Measurements from ENCODE around the gene TFB1M. TPM values are rescaled to one million over a fixed set of nuclear protein-coding genes. Genes with fewer than 3 reads are reported as not detected.
A peak's percentile ranks its signal among the peaks of the same experiment; 100 is the strongest.

TFB1M gene
- polyA plus RNA-seq, 1 experiment: 20.4 TPM

- ChIA-PET POLR2A (no interaction called here), CTCF (interaction anchor here (5.7 kb wide), 1 partner anchor 169 kb away, joined by 46 read pairs; no protein-coding TSS in a partner anchor)
- no peak for TF ChIP-seq CTCF (IDR thresholded peaks at IDR 0.05; ENCODE audit: low read depth, low read length)
- no peaks in the 10 kb centered on the region for H3K9me3 ChIP-seq (ENCODE audit: control insufficient read depth, insufficient read depth, low read length)
- H3K27ac ChIP-seq (ENCODE audit: low read depth, low read length): no peak overlapping the region
- no peak for DNase-seq (ENCODE audit: low read depth, low spot score)
- no peaks in the 10 kb centered on the region for H3K27me3 ChIP-seq (ENCODE audit: control insufficient read depth, insufficient read depth, low read length)
- H3K4me3 ChIP-seq (ENCODE audit: low read depth, low read length): no peak overlapping the region
Measured at GRCh38 chr6:155325700-155326516, 11.6 kb upstream of the TFB1M start.

GRCh38 chr6:155324993-155325392, 10.7 kb upstream of the TFB1M start:
- Histone ChIP-seq H3K4me3 (ENCODE audit: low read depth, low read length) (no peak overlapping the region), H3K9me3 (ENCODE audit: control insufficient read depth, insufficient read depth, low read length) (no peaks in the 10 kb centered on the region), H3K27me3 (ENCODE audit: control insufficient read depth, insufficient read depth, low read length) (no peaks in the 10 kb centered on the region), H3K27ac (ENCODE audit: low read depth, low read length) (no peak overlapping the region)
- no peak for TF ChIP-seq CTCF (IDR thresholded peaks at IDR 0.05; ENCODE audit: low read depth, low read length)
- DNase-seq (ENCODE audit: low read depth, low spot score): no peak
- ChIA-PET CTCF (interaction anchor here (5.7 kb wide), 1 partner anchor 170 kb away, joined by 46 read pairs; no protein-coding TSS in a partner anchor), POLR2A (no interaction called here)

- Histone ChIP-seq H3K27me3 (ENCODE audit: control insufficient read depth, insufficient read depth, low read length) (no peaks in the 10 kb centered on the region), H3K27ac (ENCODE audit: low read depth, low read length) (no peak overlapping the region), H3K4me3 (ENCODE audit: low read depth, low read length) (no peak overlapping the region), H3K9me3 (ENCODE audit: control insufficient read depth, insufficient read depth, low read length) (no peaks in the 10 kb centered on the region)
- TF ChIP-seq CTCF (IDR thresholded peaks at IDR 0.05; ENCODE audit: low read depth, low read length): no peak
- ChIA-PET POLR2A (no interaction called here), CTCF (no interaction called here)
- no peak for DNase-seq (ENCODE audit: low read depth, low spot score)
Measured at GRCh38 chr6:155324172-155324571, 9.9 kb upstream of the TFB1M start.

GRCh38 chr6:155319902-155320301, 5.6 kb upstream of the TFB1M start:
- Histone ChIP-seq H3K27ac (ENCODE audit: low read depth, low read length) (no peak overlapping the region), H3K9me3 (ENCODE audit: control insufficient read depth, insufficient read depth, low read length) (no peaks in the 10 kb centered on the region), H3K27me3 (ENCODE audit: control insufficient read depth, insufficient read depth, low read length) (no peaks in the 10 kb centered on the region), H3K4me3 (ENCODE audit: low read depth, low read length) (no peak overlapping the region)
- ChIA-PET POLR2A (no interaction called here), CTCF (no interaction called here)
- no peak for DNase-seq (ENCODE audit: low read depth, low spot score)
- no peak for TF ChIP-seq CTCF (IDR thresholded peaks at IDR 0.05; ENCODE audit: low read depth, low read length)

- CTCF ChIA-PET: interaction anchor here (0.9 to 3.0 kb wide), 9 partner anchors 10 to 397 kb away, joined by 3 to 26 read pairs (median 4); no protein-coding TSS in a partner anchor
- Histone ChIP-seq H3K4me3 (ENCODE audit: low read depth, low read length) (no peak overlapping the region), H3K9me3 (ENCODE audit: control insufficient read depth, insufficient read depth, low read length) (no peaks in the 10 kb centered on the region), H3K27ac (ENCODE audit: low read depth, low read length) (no peak overlapping the region), H3K27me3 (ENCODE audit: control insufficient read depth, insufficient read depth, low read length) (no peaks in the 10 kb centered on the region)
- no peak for DNase-seq (ENCODE audit: low read depth, low spot score)
- POLR2A ChIA-PET: no interaction called here
- TF ChIP-seq CTCF (IDR thresholded peaks at IDR 0.05; ENCODE audit: low read depth, low read length): peak; percentile 28; the same call in 1 of the 2 replicates
Measured at GRCh38 chr6:155317186-155317585, 2.9 kb upstream of the TFB1M start.
